Mesenchymal stem cell (in vitro differentiated cells and primary cell): ENCODE measurements around the gene ENO2.
A peak's percentile ranks its signal among the peaks of the same experiment; 100 is the strongest.

Experiments
- DNase-seq: peaks from one replicate; pipeline ENCODE4 v3.0.0-alpha.2; 2013
- H2AFZ ChIP-seq: one replicate; pipeline ENCODE4 v1.6.1; 2013; ENCODE audit warnings: low read depth, mild to moderate bottlenecking, control low read depth, inconsistent platforms, low read length, moderate library complexity
- H2AK5ac ChIP-seq: 2 replicates; pipeline ENCODE4 v1.6.1; 2013; ENCODE audit warnings: low read length, moderate library complexity, mild to moderate bottlenecking, inconsistent platforms; ENCODE audit not compliant: severe bottlenecking
- H2BK120ac ChIP-seq: one replicate; pipeline ENCODE4 v1.6.1; 2013; ENCODE audit warnings: low read depth, mild to moderate bottlenecking, inconsistent platforms, low read length, moderate library complexity
- H2BK12ac ChIP-seq, 2 experiments: one replicate each; pipeline ENCODE4 v1.6.1; 2013; ENCODE audit warnings: inconsistent platforms in 2 of 2, low read length in 2 of 2, mild to moderate bottlenecking in 2 of 2, moderate library complexity in 2 of 2, control low read depth in 1 of 2
- H2BK15ac ChIP-seq: one replicate; pipeline ENCODE4 v1.6.1; 2013; ENCODE audit warnings: mild to moderate bottlenecking, low read depth, inconsistent platforms; ENCODE audit not compliant: poor library complexity, severe bottlenecking
- H2BK5ac ChIP-seq: 2 replicates; pipeline ENCODE4 v1.6.1; 2013; ENCODE audit warnings: low read depth, mild to moderate bottlenecking, low read length, control low read depth, inconsistent platforms; ENCODE audit not compliant: poor library complexity, severe bottlenecking
- H3K14ac ChIP-seq, 2 experiments: one replicate each; pipeline ENCODE4 v1.6.1; 2013; ENCODE audit warnings: inconsistent platforms in 2 of 2, low read length in 2 of 2, control low read depth in 1 of 2, mild to moderate bottlenecking in 1 of 2, moderate library complexity in 1 of 2
- H3K18ac ChIP-seq, 2 experiments: one replicate each; pipeline ENCODE4 v1.6.1; 2013; ENCODE audit warnings: inconsistent platforms in 2 of 2, low read length in 2 of 2, control low read depth in 1 of 2, low read depth in 1 of 2, mild to moderate bottlenecking in 1 of 2
- H3K23ac ChIP-seq, 2 experiments: one replicate each; pipeline ENCODE4 v1.6.1; 2013; ENCODE audit warnings: inconsistent platforms in 2 of 2, low read length in 2 of 2, mild to moderate bottlenecking in 2 of 2, moderate library complexity in 2 of 2, control low read depth in 1 of 2
- H3K27ac ChIP-seq: 2 replicates; pipeline ENCODE4 v1.5.1; 2013; ENCODE audit warnings: mild to moderate bottlenecking, moderate library complexity, low read length, control low read depth, inconsistent platforms; ENCODE audit not compliant: poor library complexity, severe bottlenecking
- H3K27me3 ChIP-seq, 2 experiments: 2 replicates each; pipeline versions ENCODE4 v1.6.1 to v1.7.0; 2013; ENCODE audit warnings: low read length in 2 of 2, mild to moderate bottlenecking in 2 of 2, moderate library complexity in 2 of 2, control low read depth in 1 of 2, inconsistent platforms in 1 of 2; ENCODE audit not compliant: control insufficient read depth in 1 of 2, insufficient read depth in 1 of 2
- H3K36me3 ChIP-seq, 2 experiments: 2 replicates each; pipeline versions ENCODE4 v1.6.1 to v1.7.0; 2013; ENCODE audit warnings: low read length in 2 of 2, control low read depth in 1 of 2, inconsistent platforms in 1 of 2, low read depth in 1 of 2, mild to moderate bottlenecking in 1 of 2; ENCODE audit not compliant: insufficient read depth in 2 of 2, control insufficient read depth in 1 of 2
- H3K4ac ChIP-seq, 2 experiments: one replicate each; pipeline ENCODE4 v1.6.1; 2013; ENCODE audit warnings: inconsistent platforms in 2 of 2, low read length in 2 of 2, mild to moderate bottlenecking in 2 of 2, moderate library complexity in 2 of 2, control low read depth in 1 of 2, low read depth in 1 of 2
- H3K4me1 ChIP-seq: 2 replicates; pipeline ENCODE4 v1.6.1; 2013; ENCODE audit warnings: low read depth, low read length, control low read depth; ENCODE audit not compliant: control insufficient read depth, insufficient read depth
- H3K4me2 ChIP-seq: 2 replicates; pipeline ENCODE4 v1.6.1; 2013; ENCODE audit warnings: low read length, mild to moderate bottlenecking, inconsistent platforms; ENCODE audit not compliant: poor library complexity, severe bottlenecking
- H3K4me3 ChIP-seq, 2 experiments: 2 replicates each; pipeline versions ENCODE4 v1.5.1 to v1.7.0; 2013; ENCODE audit warnings: low read length in 2 of 2, mild to moderate bottlenecking in 2 of 2, control low read depth in 1 of 2, low read depth in 1 of 2; ENCODE audit not compliant: insufficient read depth in 1 of 2
- H3K79me1 ChIP-seq: replicated peaks from 2 replicates; pipeline ENCODE4 v1.6.1; 2013; ENCODE audit warnings: mild to moderate bottlenecking, control low read depth, low read length, inconsistent platforms; ENCODE audit not compliant: poor library complexity, severe bottlenecking
- H3K9ac ChIP-seq: 2 replicates; pipeline ENCODE4 v1.7.0; 2013; ENCODE audit warnings: mild to moderate bottlenecking, low read length, moderate library complexity
- H3K9me3 ChIP-seq: 2 replicates; pipeline ENCODE4 v1.7.0; 2013; ENCODE audit warnings: mild to moderate bottlenecking, low read length; ENCODE audit not compliant: control insufficient read depth
- H4K8ac ChIP-seq: one replicate; pipeline ENCODE4 v1.6.1; 2013; ENCODE audit warnings: inconsistent platforms, mild to moderate bottlenecking, low read length, moderate library complexity
- H4K91ac ChIP-seq: one replicate; pipeline ENCODE4 v1.6.1; 2013; ENCODE audit warnings: mild to moderate bottlenecking, low read length, inconsistent platforms
- WGBS: methylation state at CpG from one replicate; pipeline ENCODE4 v1.1.7; 2013; ENCODE audit warnings: mixed read lengths; 5-methylcytosine and 5-hydroxymethylcytosine counted together

The ENO2 gene

GRCh38 chr12:6945613-6946012, 31.2 kb downstream of the ENO2 start:
- Histone ChIP-seq H3K4me2 (peak overlapping the region; percentile 78), H4K91ac (peak overlapping the region; percentile 43), H4K8ac (peak overlapping the region; percentile 70), H3K4ac (peak overlapping the region in 1 of 2 experiments; percentile 21), H3K27ac (peak overlapping the region; percentile 55), H3K36me3 (peaks cover 23 to 27% of the 10 kb centered on the region in 2 experiments), H3K4me3 (no peak overlapping the region), H2BK15ac (no peak overlapping the region), H2BK5ac (no peak overlapping the region), H2BK120ac (peak overlapping the region; percentile 3), H3K27me3 (no peaks in the 10 kb centered on the region), H2AFZ (no peak overlapping the region), H3K4me1 (peaks cover 33% of the 10 kb centered on the region), H3K14ac (no peak overlapping the region), H3K23ac (no peak overlapping the region), H3K9me3 (no peaks in the 10 kb centered on the region), H3K9ac (peak overlapping the region; percentile 93), H3K79me1 (peaks cover 7% of the 10 kb centered on the region), H2BK12ac (no peak overlapping the region), H3K18ac (no peak overlapping the region), H2AK5ac (peak overlapping the region; percentile 14)
- WGBS = 92% methylated on average over 11 of the region's 11 CpGs
- DNase-seq = no peak

- Histone ChIP-seq H3K36me3 (peaks cover 16 to 20% of the 10 kb centered on the region in 2 experiments), H3K4me3 (peak overlapping the region in 1 of 2 experiments; percentile 56), H3K4me1 (peaks cover 32% of the 10 kb centered on the region), H2AFZ (peak overlapping the region; percentile 85), H3K27ac (peak overlapping the region; percentile 55), H3K18ac (peak overlapping the region in 1 of 2 experiments; percentile 49), H3K79me1 (peaks cover 7% of the 10 kb centered on the region), H4K91ac (peak overlapping the region; percentile 43), H2AK5ac (peak overlapping the region; percentile 14), H2BK5ac (no peak overlapping the region), H3K9me3 (no peaks in the 10 kb centered on the region), H3K27me3 (no peaks in the 10 kb centered on the region), H2BK12ac (no peak overlapping the region), H4K8ac (peak overlapping the region; percentile 73), H2BK120ac (peak overlapping the region; percentile 3), H3K14ac (peak overlapping the region in 1 of 2 experiments; percentile 58), H2BK15ac (peak overlapping the region; percentile 50), H3K4me2 (peak overlapping the region; percentile 78), H3K4ac (peak overlapping the region; percentile 21 to 32), H3K23ac (peak overlapping the region in 1 of 2 experiments; percentile 5), H3K9ac (no peak overlapping the region)
- DNase-seq = no peak
- 31% methylated on average over 26 of the region's 32 CpGs for WGBS
Observed at GRCh38 chr12:6946033-6946919, 31.9 kb downstream of the ENO2 start.

DNA sequence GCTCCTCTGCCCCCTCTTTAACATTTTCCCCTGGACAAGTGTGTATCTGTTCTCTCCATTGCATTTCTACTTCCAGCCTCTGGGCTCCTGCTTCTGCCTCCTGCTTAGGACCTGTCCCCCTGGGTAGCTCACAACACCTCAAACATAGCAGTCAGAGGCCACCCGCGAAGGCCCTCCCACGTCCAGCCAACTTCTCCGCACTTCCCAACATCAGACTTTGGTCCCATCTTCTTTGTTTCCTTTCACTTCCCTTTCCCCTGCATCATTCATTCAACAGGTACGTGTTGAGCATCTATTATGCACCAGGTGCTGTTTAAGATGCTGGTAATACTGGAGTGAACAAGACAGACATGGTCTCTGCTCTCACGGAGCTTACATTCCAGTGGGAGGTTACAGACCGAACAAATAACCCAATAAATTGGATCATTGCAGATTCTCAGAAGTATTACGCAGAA, 32.6 kb downstream of the ENO2 start:
- Histone ChIP-seq H3K9ac (no peak overlapping the region), H3K9me3 (no peaks in the 10 kb centered on the region), H3K4me2 (peak overlapping the region; percentile 78), H3K4me3 (peak overlapping the region in 1 of 2 experiments; percentile 56), H2AK5ac (no peak overlapping the region), H3K4me1 (peaks cover 28% of the 10 kb centered on the region), H3K23ac (no peak overlapping the region), H4K91ac (no peak overlapping the region), H3K27me3 (peaks cover 0 to under 1% of the 10 kb centered on the region in 2 experiments), H3K4ac (no peak overlapping the region), H2BK12ac (no peak overlapping the region), H2BK5ac (no peak overlapping the region), H2BK15ac (no peak overlapping the region), H4K8ac (no peak overlapping the region), H3K18ac (peak overlapping the region in 1 of 2 experiments; percentile 49), H3K36me3 (peaks cover 10 to 14% of the 10 kb centered on the region in 2 experiments), H3K79me1 (peaks cover 5% of the 10 kb centered on the region), H2AFZ (no peak overlapping the region), H3K27ac (no peak overlapping the region), H3K14ac (peak overlapping the region in 1 of 2 experiments; percentile 58), H2BK120ac (no peak overlapping the region)
- 76% methylated on average over 8 of the region's 8 CpGs for WGBS
- no peak for DNase-seq

DNA sequence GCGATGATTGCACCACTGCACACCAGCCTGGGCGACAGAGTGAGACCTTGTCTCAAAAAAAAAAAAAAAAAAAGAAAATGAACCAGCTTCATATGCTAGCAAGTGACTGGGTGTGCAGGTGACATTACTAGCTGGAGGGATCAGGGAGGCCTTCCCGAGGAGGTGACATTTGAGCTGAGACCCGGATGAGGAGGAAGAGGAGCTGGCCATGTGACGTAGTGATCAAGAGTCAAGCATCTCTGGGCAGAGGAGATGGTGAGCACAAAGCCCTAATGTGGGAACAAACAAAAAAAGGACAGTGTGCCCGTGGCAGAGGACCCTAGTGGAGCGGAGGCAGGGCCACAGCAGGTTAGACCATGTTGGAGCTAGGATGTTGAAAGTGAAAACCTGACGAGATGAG, 33.2 kb downstream of the ENO2 start:
- no peak overlapping the region for H3K4me2 ChIP-seq
- H2BK15ac ChIP-seq = no peak overlapping the region
- no peak overlapping the region for H3K9ac ChIP-seq
- H2AFZ ChIP-seq = no peak overlapping the region
- no peak overlapping the region for H3K27ac ChIP-seq
- no peak overlapping the region for H3K4me3 ChIP-seq
- DNase-seq = no peak
- H4K91ac ChIP-seq = peak overlapping the region; percentile 23
- H3K18ac ChIP-seq = no peak overlapping the region
- no peak overlapping the region for H2BK12ac ChIP-seq
- no peak overlapping the region for H2BK5ac ChIP-seq
- H3K4me1 ChIP-seq = peaks cover 31% of the 10 kb centered on the region
- no peak overlapping the region for H3K4ac ChIP-seq
- H3K23ac ChIP-seq = no peak overlapping the region
- no peak overlapping the region for H4K8ac ChIP-seq
- peaks cover 10 to 11% of the 10 kb centered on the region in 2 experiments for H3K36me3 ChIP-seq
- H3K14ac ChIP-seq = no peak overlapping the region
- no peak overlapping the region for H2AK5ac ChIP-seq
- H3K79me1 ChIP-seq = peaks cover 5% of the 10 kb centered on the region
- no peaks in the 10 kb centered on the region for H3K9me3 ChIP-seq
- 95% methylated on average over 8 of the region's 8 CpGs for WGBS
- H3K27me3 ChIP-seq = peaks cover 0 to 6% of the 10 kb centered on the region in 2 experiments
- H2BK120ac ChIP-seq = no peak overlapping the region
